ENCODE data around the gene KLHL30. TPM values are rescaled to one million over a fixed set of nuclear protein-coding genes. Genes with fewer than 3 reads are reported as not detected.

The KLHL30 gene
- total RNA-seq, 4 donors from 2014 or later: 0.13 to 0.64 (median 0.34) TPM

GRCh38 chr2:238183821-238184220 lies 45.4 kb downstream of the KLHL30 start:
- intact Hi-C loops (cut with DNase I; ENCODE audit: low total_unique reads): loop anchor here (10.0 kb wide), 1 partner anchor 529 kb away; no protein-coding TSS in a partner anchor
- DNase-seq (ENCODE audit: low spot score in 2 of 2): no peak
- no peak for TF ChIP-seq CTCF (IDR thresholded peaks at IDR 0.05)
- TF ChIP-seq POLR2A (IDR thresholded peaks at IDR 0.05): no peak
- WGBS, 2 donors: 85 to 86% methylated on average over 4 of the region's 4 CpGs
- no peak overlapping the region for H3K4me3 ChIP-seq (ENCODE audit: low read depth, poor library complexity, severe bottlenecking)

- no peak for TF ChIP-seq POLR2A (IDR thresholded peaks at IDR 0.05)
- TF ChIP-seq CTCF (IDR thresholded peaks at IDR 0.05): no peak
- H3K4me3 ChIP-seq (ENCODE audit: low read depth, poor library complexity, severe bottlenecking): no peak overlapping the region
- WGBS, 2 donors: 92 to 93% methylated on average over 17 of the region's 17 CpGs
These were observed 49.4 kb downstream of the KLHL30 start for GRCh38 chr2:238187618-238188548.

GRCh38 chr2:238190445-238190844 lies 52.0 kb downstream of the KLHL30 start:
- 92 to 93% methylated on average over 2 of the region's 2 CpGs for WGBS, 2 donors
- H3K4me3 ChIP-seq (ENCODE audit: low read depth, poor library complexity, severe bottlenecking): no peak overlapping the region
- DNase-seq (ENCODE audit: low spot score in 2 of 2): no peak
- intact Hi-C loops (cut with DNase I; ENCODE audit: low total_unique reads): no loop called here
- no peak for TF ChIP-seq CTCF (IDR thresholded peaks at IDR 0.05)
- no peak for TF ChIP-seq POLR2A (IDR thresholded peaks at IDR 0.05)

More at GRCh38 chr2:238187618-238188548, 49.4 kb downstream of the KLHL30 start:
- no peak for DNase-seq (ENCODE audit: low spot score in 2 of 2)
- intact Hi-C loops (cut with DNase I; ENCODE audit: low total_unique reads): loop anchor here (10.0 kb wide), 1 partner anchor 533 kb away; no protein-coding TSS in a partner anchor

Other genes with a start within 250 kb of the KLHL30 start
- 10 to 100 TPM; 32.8 to 46.9 (median 33.3) TPM for gene UBE2F, start 171.7 kb upstream of the KLHL30 start, total RNA-seq
- 10 to 100 TPM in 1 of 4 donors, 1 to 10 TPM in 3; 2.4 to 12.1 (median 8.2) TPM for gene SCLY, start 77.7 kb upstream of the KLHL30 start, total RNA-seq
- under 1 TPM in 2 of 4 donors, not detected in 2; 0.13 to 0.29 TPM for gene ESPNL, start 38.3 kb upstream of the KLHL30 start, total RNA-seq
- not detected for gene ERFE, start 20.3 kb downstream of the KLHL30 start, total RNA-seq
- gene ILKAP, start 65.0 kb downstream of the KLHL30 start, total RNA-seq: 10 to 100 TPM; 22.8 to 73.5 (median 32.1) TPM
- 1 to 10 TPM; 1.3 to 5.8 (median 3.1) TPM for gene HES6, start 101.4 kb downstream of the KLHL30 start, total RNA-seq
- 10 to 100 TPM; 15.9 to 82.3 (median 18.1) TPM for gene PER2, start 149.9 kb downstream of the KLHL30 start, total RNA-seq
- gene TRAF3IP1, start 181.8 kb downstream of the KLHL30 start, total RNA-seq: 1 to 10 TPM; 4.3 to 8.7 (median 8.2) TPM